ENCODE data around the gene SLC22A2.

Gene SLC22A2

GRCh38 chr6:160201061-160201460, 57.6 kb downstream of the SLC22A2 start:
- H3K4me3 ChIP-seq (ENCODE audit: low read depth, low read length): no peak overlapping the region
- H2AK5ac ChIP-seq (ENCODE audit: low read length): no peak overlapping the region
- no peak overlapping the region for H3K4ac ChIP-seq (ENCODE audit: low read depth, low read length)
- H3K36me3 ChIP-seq (ENCODE audit: control insufficient read depth in 1 of 2, insufficient read depth in 2 of 2, low read length in 2 of 2): no peaks in the 10 kb centered on the region
- no peak overlapping the region for H3K4me2 ChIP-seq (ENCODE audit: low read length)
- H3K79me2 ChIP-seq (ENCODE audit: control insufficient read depth, insufficient read depth, low read length, poor library complexity): no peaks in the 10 kb centered on the region
- DNase-seq: no peak
- no CpG with 5 or more reads among the region's 2 CpGs for WGBS (ENCODE audit: extremely low coverage, insufficient coverage, insufficient read length)
- H4K8ac ChIP-seq (ENCODE audit: low read depth, low read length): no peak overlapping the region
- no peak overlapping the region for H2BK120ac ChIP-seq (ENCODE audit: insufficient read depth, low read length, poor library complexity)
- no peak overlapping the region for H2BK12ac ChIP-seq (ENCODE audit: low read length)
- H4K12ac ChIP-seq (ENCODE audit: low read depth, low read length): no peak overlapping the region
- H3K9me3 ChIP-seq (ENCODE audit: insufficient read depth, low read depth, low read length): peaks cover 1% of the 10 kb centered on the region
- H3K27me3 ChIP-seq (ENCODE audit: insufficient read depth, low read length): no peaks in the 10 kb centered on the region
- H3K23ac ChIP-seq (ENCODE audit: low read length): no peak overlapping the region
- H3K27ac ChIP-seq (ENCODE audit: low read depth, low read length): no peak overlapping the region
- no peak overlapping the region for H2BK5ac ChIP-seq (ENCODE audit: low read depth, low read length, poor library complexity)
- H4K91ac ChIP-seq (ENCODE audit: low read depth, low read length): no peak overlapping the region
- no peak overlapping the region for H2AFZ ChIP-seq (ENCODE audit: insufficient read depth, low read length, poor library complexity)
- H3K14ac ChIP-seq (ENCODE audit: low read length): no peak overlapping the region
- no peaks in the 10 kb centered on the region for H3K79me1 ChIP-seq (ENCODE audit: low read length)
- H3K9ac ChIP-seq (ENCODE audit: low read length): no peak overlapping the region
- peaks cover 0 to 6% of the 10 kb centered on the region in 2 experiments for H3K4me1 ChIP-seq (ENCODE audit: control insufficient read depth in 1 of 2, insufficient read depth in 2 of 2, low read length in 2 of 2)
- no peak overlapping the region for H3K18ac ChIP-seq (ENCODE audit: low read length)

- Histone ChIP-seq H3K36me3 (ENCODE audit: control insufficient read depth in 1 of 2, insufficient read depth in 2 of 2, low read length in 2 of 2) (no peaks in the 10 kb centered on the region), H2BK12ac (ENCODE audit: low read length) (no peak overlapping the region), H3K9me3 (ENCODE audit: insufficient read depth, low read depth, low read length) (peaks cover 1% of the 10 kb centered on the region), H2AFZ (ENCODE audit: insufficient read depth, low read length, poor library complexity) (no peak overlapping the region), H4K8ac (ENCODE audit: low read depth, low read length) (no peak overlapping the region), H3K14ac (ENCODE audit: low read length) (no peak overlapping the region), H3K4me1 (ENCODE audit: control insufficient read depth in 1 of 2, insufficient read depth in 2 of 2, low read length in 2 of 2) (peaks cover 0 to 6% of the 10 kb centered on the region in 2 experiments), H3K27me3 (ENCODE audit: insufficient read depth, low read length) (no peaks in the 10 kb centered on the region), H3K79me1 (ENCODE audit: low read length) (no peaks in the 10 kb centered on the region), H4K12ac (ENCODE audit: low read depth, low read length) (no peak overlapping the region), H3K4me2 (ENCODE audit: low read length) (no peak overlapping the region), H3K4me3 (ENCODE audit: low read depth, low read length) (no peak overlapping the region), H3K9ac (ENCODE audit: low read length) (no peak overlapping the region), H2AK5ac (ENCODE audit: low read length) (no peak overlapping the region), H2BK5ac (ENCODE audit: low read depth, low read length, poor library complexity) (no peak overlapping the region), H4K91ac (ENCODE audit: low read depth, low read length) (no peak overlapping the region), H3K27ac (ENCODE audit: low read depth, low read length) (no peak overlapping the region), H3K79me2 (ENCODE audit: control insufficient read depth, insufficient read depth, low read length, poor library complexity) (no peaks in the 10 kb centered on the region), H3K18ac (ENCODE audit: low read length) (no peak overlapping the region), H3K23ac (ENCODE audit: low read length) (no peak overlapping the region), H3K4ac (ENCODE audit: low read depth, low read length) (no peak overlapping the region), H2BK120ac (ENCODE audit: insufficient read depth, low read length, poor library complexity) (no peak overlapping the region)
- peak in 1 of 2 donors; percentile 42 for DNase-seq
- WGBS (ENCODE audit: extremely low coverage, insufficient coverage, insufficient read length): no CpG with 5 or more reads among the region's 3 CpGs
Observed at GRCh38 chr6:160198606-160199211, 59.9 kb downstream of the SLC22A2 start.

- H2AFZ ChIP-seq (ENCODE audit: insufficient read depth, low read length, poor library complexity): no peak overlapping the region
- no peak overlapping the region for H3K4me3 ChIP-seq (ENCODE audit: low read depth, low read length)
- H3K18ac ChIP-seq (ENCODE audit: low read length): no peak overlapping the region
- no peak overlapping the region for H3K27ac ChIP-seq (ENCODE audit: low read depth, low read length)
- no peak overlapping the region for H3K23ac ChIP-seq (ENCODE audit: low read length)
- H3K14ac ChIP-seq (ENCODE audit: low read length): no peak overlapping the region
- no peaks in the 10 kb centered on the region for H3K79me1 ChIP-seq (ENCODE audit: low read length)
- H4K91ac ChIP-seq (ENCODE audit: low read depth, low read length): no peak overlapping the region
- H3K27me3 ChIP-seq (ENCODE audit: insufficient read depth, low read length): no peaks in the 10 kb centered on the region
- no peak overlapping the region for H4K8ac ChIP-seq (ENCODE audit: low read depth, low read length)
- H4K12ac ChIP-seq (ENCODE audit: low read depth, low read length): no peak overlapping the region
- no peak overlapping the region for H2AK5ac ChIP-seq (ENCODE audit: low read length)
- no peak overlapping the region for H2BK120ac ChIP-seq (ENCODE audit: insufficient read depth, low read length, poor library complexity)
- H3K9ac ChIP-seq (ENCODE audit: low read length): no peak overlapping the region
- H3K9me3 ChIP-seq (ENCODE audit: insufficient read depth, low read depth, low read length): peaks cover 1% of the 10 kb centered on the region
- H3K36me3 ChIP-seq (ENCODE audit: control insufficient read depth in 1 of 2, insufficient read depth in 2 of 2, low read length in 2 of 2): no peaks in the 10 kb centered on the region
- no peak overlapping the region for H2BK5ac ChIP-seq (ENCODE audit: low read depth, low read length, poor library complexity)
- no peak overlapping the region for H3K4ac ChIP-seq (ENCODE audit: low read depth, low read length)
- no peak overlapping the region for H2BK12ac ChIP-seq (ENCODE audit: low read length)
- H3K79me2 ChIP-seq (ENCODE audit: control insufficient read depth, insufficient read depth, low read length, poor library complexity): no peaks in the 10 kb centered on the region
- H3K4me1 ChIP-seq (ENCODE audit: control insufficient read depth in 1 of 2, insufficient read depth in 2 of 2, low read length in 2 of 2): peaks cover 0 to 6% of the 10 kb centered on the region in 2 experiments
- H3K4me2 ChIP-seq (ENCODE audit: low read length): no peak overlapping the region
- no peak for DNase-seq
Observed at GRCh38 chr6:160197662-160198061, 61.0 kb downstream of the SLC22A2 start.

- Histone ChIP-seq H3K79me1 (ENCODE audit: low read length) (no peaks in the 10 kb centered on the region), H3K36me3 (ENCODE audit: control insufficient read depth in 1 of 2, insufficient read depth in 2 of 2, low read length in 2 of 2) (no peaks in the 10 kb centered on the region), H2AFZ (ENCODE audit: insufficient read depth, low read length, poor library complexity) (no peak overlapping the region), H3K27ac (ENCODE audit: low read depth, low read length) (no peak overlapping the region), H3K4ac (ENCODE audit: low read depth, low read length) (no peak overlapping the region), H2BK12ac (ENCODE audit: low read length) (no peak overlapping the region), H3K79me2 (ENCODE audit: control insufficient read depth, insufficient read depth, low read length, poor library complexity) (no peaks in the 10 kb centered on the region), H4K8ac (ENCODE audit: low read depth, low read length) (no peak overlapping the region), H3K18ac (ENCODE audit: low read length) (no peak overlapping the region), H4K12ac (ENCODE audit: low read depth, low read length) (no peak overlapping the region), H2BK120ac (ENCODE audit: insufficient read depth, low read length, poor library complexity) (no peak overlapping the region), H2AK5ac (ENCODE audit: low read length) (no peak overlapping the region), H3K9ac (ENCODE audit: low read length) (no peak overlapping the region), H3K23ac (ENCODE audit: low read length) (no peak overlapping the region), H3K4me1 (ENCODE audit: control insufficient read depth in 1 of 2, insufficient read depth in 2 of 2, low read length in 2 of 2) (no peaks in the 10 kb centered on the region), H2BK5ac (ENCODE audit: low read depth, low read length, poor library complexity) (no peak overlapping the region), H3K27me3 (ENCODE audit: insufficient read depth, low read length) (no peaks in the 10 kb centered on the region), H3K4me2 (ENCODE audit: low read length) (no peak overlapping the region), H4K91ac (ENCODE audit: low read depth, low read length) (no peak overlapping the region), H3K4me3 (ENCODE audit: low read depth, low read length) (no peak overlapping the region), H3K9me3 (ENCODE audit: insufficient read depth, low read depth, low read length) (peaks cover 2% of the 10 kb centered on the region), H3K14ac (ENCODE audit: low read length) (no peak overlapping the region)
- no CpG with 5 or more reads among the region's 1 CpG for WGBS (ENCODE audit: extremely low coverage, insufficient coverage, insufficient read length)
- DNase-seq: no peak
Observed at GRCh38 chr6:160194808-160195207, 63.8 kb downstream of the SLC22A2 start.
